K562 (cell line): ENCODE measurements around the gene QRICH1. TPM values are rescaled to one million over a fixed set of nuclear protein-coding genes. Genes with fewer than 3 reads are reported as not detected.

Source experiments
- ATF7 ChIP-seq: fragments of 450-650 bp; IDR thresholded peaks from 2 replicates; pipeline ENCODE4 v1.7.1; 2014; ENCODE audit warnings: mild to moderate bottlenecking, moderate library complexity
- E2F8 ChIP-seq: fragments of 450-650 bp; IDR thresholded peaks from 2 replicates; pipeline ENCODE4 v1.7.1; 2018; ENCODE audit warnings: mild to moderate bottlenecking, low read depth; ENCODE audit not compliant: partially characterized antibody
- GABPA ChIP-seq: fragments of 200-800 bp; sonication (Bioruptor generic); conservative IDR thresholded peaks from 2 replicates; pipeline ENCODE4 v1.6.1; 2016; ENCODE audit warnings: low read depth, missing genetic modification characterization, missing compliant biosample characterization
- HNRNPK ChIP-seq: fragments of 200-400 bp; formaldehyde crosslinking; IDR thresholded peaks from one replicate; pipeline ENCODE4 v1.6.1; 2018; ENCODE audit warnings: mild to moderate bottlenecking, low read depth, low read length; ENCODE audit not compliant: poor library complexity, severe bottlenecking
- KLF13 ChIP-seq: fragments of 450-650 bp; IDR thresholded peaks from 2 replicates; pipeline ENCODE4 v1.6.1; 2016; ENCODE audit warnings: missing genetic modification characterization, low read depth, mild to moderate bottlenecking, missing compliant biosample characterization, moderate library complexity, borderline replicate concordance
- MAZ ChIP-seq, 2 experiments: fragments of 450-650 bp in 1 of 2; sonication (generic) in 1 of 2; formaldehyde crosslinking; IDR thresholded peaks in 1 of 2; conservative IDR thresholded peaks in 1 of 2; 2 replicates each; pipeline versions ENCODE4 v1.4.0 to v1.5.0; 2020; ENCODE audit warnings: mild to moderate bottlenecking in 1 of 2, missing genetic modification reagents in 1 of 2
- NONO ChIP-seq, 2 experiments: fragments of 200-400 bp in 1 of 2; fragments of 450-650 bp in 1 of 2; formaldehyde crosslinking in 1 of 2; IDR thresholded peaks; 2 replicates each; pipeline ENCODE4 v1.6.1; 2017; ENCODE audit warnings: low read depth in 2 of 2, mild to moderate bottlenecking in 2 of 2, moderate library complexity in 2 of 2, low read length in 1 of 2
- NR2C2 ChIP-seq, 2 experiments: fragments of 200-800 bp in 1 of 2; sonication (Bioruptor generic) in 1 of 2; sonication (generic) in 1 of 2; formaldehyde crosslinking in 1 of 2; IDR thresholded peaks; 2 replicates each; pipeline versions ENCODE4 v1.6.1 to v1.8.0; 2016 to 2022; ENCODE audit warnings: mild to moderate bottlenecking in 1 of 2, missing compliant biosample characterization in 1 of 2, missing genetic modification characterization in 1 of 2, missing genetic modification reagents in 1 of 2
- POLR3A ChIP-seq: IDR thresholded peaks from 2 replicates; pipeline ENCODE4 v1.6.1; 2011; ENCODE audit warnings: borderline replicate concordance, mild to moderate bottlenecking, moderate library complexity; ENCODE audit not compliant: insufficient read length, insufficient read depth; ENCODE audit errors: extremely low read depth
- RAD21 ChIP-seq, 2 experiments: fragments of 250-450 bp in 1 of 2; fragments of 450-650 bp in 1 of 2; sonication (Bioruptor Pico) in 1 of 2; formaldehyde crosslinking in 1 of 2; IDR thresholded peaks in 1 of 2; conservative IDR thresholded peaks in 1 of 2; 2 replicates each; pipeline versions ENCODE4 v1.4.0 to v1.8.0; 2020 to 2022; ENCODE audit warnings: mild to moderate bottlenecking in 2 of 2, moderate library complexity in 1 of 2
- RBM39 ChIP-seq: fragments of 200-400 bp; formaldehyde crosslinking; optimal IDR thresholded peaks from 2 replicates; pipeline ENCODE3; 2018; ENCODE audit warnings: low read depth, low read length
- SMARCA5 ChIP-seq: fragments of 450-650 bp; IDR thresholded peaks from 2 replicates; pipeline ENCODE4 v1.6.1; 2016
- SMC3 ChIP-seq: conservative IDR thresholded peaks from 2 replicates; pipeline ENCODE4 v1.6.1; 2011; ENCODE audit warnings: low read depth, low read length, improper control_type of control experiment; ENCODE audit not compliant: insufficient read depth
- SP2 ChIP-seq: IDR thresholded peaks from 2 replicates; pipeline ENCODE4 v1.6.1; 2011; ENCODE audit warnings: mild to moderate bottlenecking, low read depth, low read length, moderate library complexity; ENCODE audit not compliant: poor library complexity, severe bottlenecking; ENCODE audit errors: extremely low read depth
- SUPT5H ChIP-seq: fragments of 450-650 bp; IDR thresholded peaks from 2 replicates; pipeline ENCODE4 v1.6.1; 2016
- ZBTB33 ChIP-seq: sonication (generic); formaldehyde crosslinking; IDR thresholded peaks from 2 replicates; pipeline ENCODE4 v1.8.1; 2023; ENCODE audit warnings: mild to moderate bottlenecking, missing genetic modification reagents
- ZNF639 ChIP-seq, 2 experiments: fragments of 200-800 bp in 1 of 2; sonication (Bioruptor generic) in 1 of 2; sonication (generic) in 1 of 2; formaldehyde crosslinking in 1 of 2; IDR thresholded peaks in 1 of 2; conservative IDR thresholded peaks in 1 of 2; 2 replicates each; pipeline versions ENCODE4 v1.5.0 to v1.6.1; 2016 to 2020; ENCODE audit warnings: missing compliant biosample characterization in 1 of 2, missing genetic modification characterization in 1 of 2, missing genetic modification reagents in 1 of 2
- ZNF79 ChIP-seq: fragments of 250-450 bp; sonication (Bioruptor Pico); IDR thresholded peaks from 2 replicates; pipeline ENCODE4 v1.4.0; 2020; ENCODE audit warnings: low read depth, mild to moderate bottlenecking, moderate library complexity
- polyA plus RNA-seq, 8 experiments: library from polyadenylated mRNA; depleted of rRNA in 4 of 8; stranded (reverse) in 5 of 8; unstranded in 3 of 8; fragments of >200 nt; fragmentation: Nextera tagmentation in 2 of 8; fragmentation: Illumina TruSeq in 1 of 8; extraction: Ambion mirVana in 2 of 8; extraction: Trizol in 1 of 8; gene quantifications; 2 replicates each; pipeline versions ENCODE4 v1.2.1 to v1.2.3, GENCODE V29; 2011 to 2014; ENCODE audit warnings: inconsistent platforms in 1 of 8, missing spikeins in 1 of 8
- total RNA-seq, 7 experiments: library from RNA; depleted of rRNA in 6 of 7; stranded (reverse); fragments of >200 nt in 6 of 7; fragmentation: Illumina TruSeq in 2 of 7; extraction: Trizol in 2 of 7; gene quantifications; 2 replicates each; pipeline versions ENCODE4 v1.2.1 to v1.2.3, GENCODE V29; 2011 to 2021; ENCODE audit warnings: low replicate concordance in 1 of 7

Gene QRICH1
- total and polyA plus RNA-seq, 9 of the 15 experiments (the other 6 are each of a cell fraction or from before 2014, with no cell fraction given) = 20.1 to 99.2 (median 56.7) TPM

- TF ChIP-seq ZNF79 (CRISPR knock-in tag) = no peak
- TF ChIP-seq SUPT5H = peak; percentile 89
- peak in 1 of 2 experiments; percentile 78; a peak in 1 of 4 replicates for TF ChIP-seq MAZ (CRISPR knock-in tag; conservative IDR thresholded peaks at IDR 0.05 in 1 of 2, IDR thresholded peaks at IDR 0.05 in 1 of 2)
- TF ChIP-seq NONO (IDR thresholded peaks at IDR 0.05; ENCODE audit: low read depth in 2 of 2, low read length in 1 of 2) = peak in 1 of 2 experiments; percentile 57; a peak in 1 of 4 replicates
- no peak for TF ChIP-seq HNRNPK
- TF ChIP-seq ATF7 = peak; percentile 63; the same call in 1 of the 2 replicates
- 0 out of 2 replicates have a peak, but pooled peaks have one; percentile 45 for TF ChIP-seq KLF13 (tag)
- TF ChIP-seq ZBTB33 = peak; percentile 35; the same call in 1 of the 2 replicates
- peak; percentile 37 for TF ChIP-seq E2F8
- TF ChIP-seq RAD21 (CRISPR knock-in tag; conservative IDR thresholded peaks at IDR 0.05 in 1 of 2, IDR thresholded peaks at IDR 0.05 in 1 of 2) = peak in 1 of 2 experiments; percentile 15; a peak in 1 of 4 replicates
- TF ChIP-seq SP2 = peak; percentile 61
- no peak for TF ChIP-seq SMC3
- peak in 1 of 2 experiments; percentile 64; a peak in 2 of 4 replicates for TF ChIP-seq ZNF639 (CRISPR knock-in tag; conservative IDR thresholded peaks at IDR 0.05 in 1 of 2, IDR thresholded peaks at IDR 0.05 in 1 of 2)
- no peak for TF ChIP-seq NR2C2 (CRISPR knock-in tag; IDR thresholded peaks at IDR 0.05)
- peak; percentile 77; the same call in 1 of the 2 replicates for TF ChIP-seq NR2C2 (tag; IDR thresholded peaks at IDR 0.05)
- no peak for TF ChIP-seq RBM39
- TF ChIP-seq POLR3A = no peak
- 0 out of 2 replicates have a peak, but pooled peaks have one; percentile 25 for TF ChIP-seq GABPA
- peak; percentile 67 for TF ChIP-seq SMARCA5
Observed at GRCh38 chr3:49007068-49007770, 86.7 kb downstream of the QRICH1 start, which contains the start of gene WDR6 (continued).
